GM19240 (cell line): Measurements from ENCODE around the gene CLCA4.

Source experiments
- DNase-seq: peaks from one replicate; pipeline ENCODE4 v3.0.0; 2011; ENCODE audit warnings: low spot score; ENCODE audit not compliant: insufficient read length

CLCA4 gene

DNA sequence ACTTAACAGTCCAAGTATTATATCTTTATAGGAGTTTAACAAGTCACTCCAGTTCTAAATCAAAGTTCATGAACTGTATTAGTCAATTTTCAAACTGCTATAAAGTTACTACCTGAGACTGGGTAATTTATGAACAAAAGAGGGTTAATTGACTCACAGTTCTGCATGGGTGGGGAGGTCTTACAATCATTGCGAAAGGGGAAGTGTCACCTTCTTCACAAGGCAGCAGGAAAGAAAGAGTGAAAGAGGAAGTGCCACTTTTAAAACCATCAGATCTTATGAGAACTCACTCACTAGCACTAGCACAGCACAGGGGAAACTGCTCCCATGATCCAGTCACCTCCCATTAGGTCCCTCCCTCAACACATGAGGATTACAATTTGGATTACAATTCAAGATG, 70.0 kb downstream of the CLCA4 start:
- no peak for DNase-seq

DNA sequence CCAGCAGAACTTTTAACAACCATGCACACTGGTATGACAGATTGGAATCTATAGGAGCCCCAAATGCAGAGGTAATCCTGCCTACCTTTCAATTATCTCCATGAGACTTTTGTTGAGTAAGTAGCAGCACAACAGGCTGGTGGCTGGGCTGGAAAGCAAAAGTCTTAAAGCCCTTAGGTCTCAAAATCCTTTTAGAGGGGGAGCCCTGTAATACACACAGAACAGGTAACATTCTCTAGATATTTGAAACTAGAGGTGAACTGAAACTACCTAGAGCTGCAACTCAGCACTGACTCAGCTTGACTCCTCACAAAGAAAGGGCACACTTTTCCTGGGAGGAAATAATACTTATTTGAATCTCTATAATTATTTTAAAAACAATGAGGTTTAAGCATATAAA, 71.5 kb downstream of the CLCA4 start:
- no peak for DNase-seq

DNA sequence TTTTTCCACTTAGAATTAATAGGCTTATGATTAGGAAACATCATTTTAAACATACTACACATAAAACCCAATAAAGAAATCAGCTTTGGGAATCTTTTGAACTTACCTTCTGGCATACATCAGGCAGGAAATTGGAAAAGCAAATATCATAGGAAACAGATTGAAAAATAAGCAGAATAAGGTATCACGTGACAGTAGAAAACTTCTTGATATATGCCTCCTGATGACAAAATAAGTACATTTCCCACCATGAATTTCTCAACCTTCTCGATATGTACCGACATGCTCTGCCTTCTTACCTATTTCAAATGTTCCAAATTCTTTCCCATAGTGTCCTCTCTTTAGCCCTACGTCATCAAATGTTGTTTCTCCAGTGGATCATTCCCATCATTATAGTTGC, 72.4 kb downstream of the CLCA4 start:
- no peak for DNase-seq

DNA sequence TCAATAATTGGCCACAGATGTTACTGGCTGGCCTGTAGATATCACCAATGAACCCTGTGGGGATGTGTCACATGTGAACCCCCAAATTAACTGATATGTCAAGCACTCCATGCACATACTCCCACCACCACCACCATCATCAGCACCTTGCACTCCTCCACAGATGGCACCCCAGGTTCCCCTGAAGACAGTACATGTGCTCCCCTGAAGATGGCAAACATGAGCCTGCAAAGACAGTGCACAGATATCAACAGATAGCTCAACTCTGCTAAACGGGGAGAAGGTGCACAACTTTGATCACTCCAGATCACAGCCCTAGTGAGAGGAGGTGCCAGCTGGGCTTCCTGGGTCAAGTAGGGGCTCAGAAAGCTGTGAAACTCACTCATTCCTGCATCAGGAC, 74.4 kb downstream of the CLCA4 start:
- DNase-seq, result no peak
